GM12878 (cell line): ENCODE data around the gene STAM2. TPM values are rescaled to one million over a fixed set of nuclear protein-coding genes. Genes with fewer than 3 reads are reported as not detected.

Source experiments
- ATAC-seq: fragments of 200-7000 bp; cut with Tn5 transposase; 3 replicates; pipeline ENCODE4 v1.9.1; 2020; ENCODE audit warnings: mild to moderate bottlenecking, moderate library complexity
- BruUV-seq: library from RNA; stranded (reverse); fragments of 400-500 nt; replicated peaks from 2 replicates; lab custom pipeline; 2021; lab: Mats Ljungman, UMichigan
- CTCF ChIA-PET: fragments of 300-600 bp; sonication (Branson Sonifier 250); formaldehyde crosslinking; extraction: SDS; loops from one replicate; lab custom pipeline; 2021; ENCODE audit warnings: inconsistent platforms; lab: Yijun Ruan, JAX
- POLR2A ChIA-PET: fragments of 350-600 bp; formaldehyde crosslinking; extraction: SDS; loops from one replicate; lab custom pipeline; 2021; ENCODE audit warnings: inconsistent platforms; lab: Charles Lee
- RAD21 ChIA-PET: fragments of 300-600 bp; sonication (Branson Sonifier 250); formaldehyde crosslinking; loops from one replicate; lab custom pipeline; 2023; ENCODE audit warnings: antibody characterized with exemption; ENCODE audit not compliant: unreplicated experiment; lab: Charles Lee
- SMC1A ChIA-PET: fragments of 300-600 bp; sonication (Branson Sonifier 250); formaldehyde crosslinking; loops from one replicate; lab custom pipeline; 2023; ENCODE audit not compliant: unreplicated experiment, uncharacterized antibody; lab: Charles Lee
- DNase-seq: peaks from one replicate; pipeline ENCODE4 v3.0.0-alpha.2; 2011; ENCODE audit warnings: low read depth, low spot score
- FAIRE-seq: peaks from 3 replicates; lab custom pipeline; 2011; peaks lifted over from hg19 to GRCh38; lab: Jason Lieb, UNC
- H2AFZ ChIP-seq: 2 replicates; pipeline ENCODE4 v1.6.0; 2011; ENCODE audit warnings: low read depth, low read length, control low read depth; ENCODE audit not compliant: control insufficient read depth
- H3K27ac ChIP-seq: 2 replicates; pipeline ENCODE4 v1.5.1; 2011; ENCODE audit warnings: control low read depth; ENCODE audit not compliant: control insufficient read depth, insufficient read depth
- H3K27me3 ChIP-seq, 2 experiments: replicated peaks in 1 of 2; 2 replicates each; pipeline versions ENCODE4 v1.6.0 to v1.6.1; 2011; ENCODE audit warnings: low read length in 1 of 2; ENCODE audit not compliant: control insufficient read depth in 2 of 2, insufficient read depth in 2 of 2
- H3K36me3 ChIP-seq, 2 experiments: 2 replicates each; pipeline ENCODE4 v1.5.1; 2011; ENCODE audit warnings: low read length in 1 of 2; ENCODE audit not compliant: control insufficient read depth in 2 of 2, insufficient read depth in 2 of 2
- H3K4me1 ChIP-seq: 2 replicates; pipeline ENCODE4 v1.6.1; 2011; ENCODE audit warnings: mild to moderate bottlenecking, low read length, moderate library complexity, mixed read lengths; ENCODE audit not compliant: control insufficient read depth, insufficient read depth
- H3K4me2 ChIP-seq: 2 replicates; pipeline ENCODE4 v1.6.0; 2011; ENCODE audit warnings: control low read depth; ENCODE audit not compliant: control insufficient read depth, insufficient read depth
- H3K4me3 ChIP-seq: fragments of 200-600 bp; sonication (generic); 2 replicates; pipeline ENCODE4 v1.5.1; 2016
- H3K79me2 ChIP-seq: 2 replicates; pipeline ENCODE4 v1.6.0; 2011; ENCODE audit warnings: low read length; ENCODE audit not compliant: control insufficient read depth, insufficient read depth
- H3K9ac ChIP-seq: 2 replicates; pipeline ENCODE4 v1.8.0; 2011; ENCODE audit warnings: low read length, control low read depth, mixed read lengths; ENCODE audit not compliant: control insufficient read depth, insufficient read depth
- H3K9me3 ChIP-seq: replicated peaks from 3 replicates; pipeline ENCODE4 v1.5.1; 2011; ENCODE audit warnings: mild to moderate bottlenecking, low read length; ENCODE audit not compliant: control insufficient read depth, insufficient read depth
- H4K20me1 ChIP-seq: 2 replicates; pipeline ENCODE4 v1.6.0; 2011; ENCODE audit not compliant: control insufficient read depth, insufficient read depth
- CBX3 ChIP-seq: fragments of 200-600 bp; sonication (generic); IDR thresholded peaks from 2 replicates; pipeline ENCODE4 v1.6.1; 2016; ENCODE audit warnings: low read depth, borderline replicate concordance
- CREB1 ChIP-seq: IDR thresholded peaks from 2 replicates; pipeline ENCODE4 v1.6.1; 2012; ENCODE audit warnings: low read depth, mild to moderate bottlenecking, inconsistent platforms
- EGR1 ChIP-seq, 2 experiments: IDR thresholded peaks; 1 replicate in 1 of 2; 2 replicates in 1 of 2; pipeline ENCODE4 v1.6.1; 2011 to 2012; ENCODE audit warnings: low read depth in 2 of 2, low read length in 2 of 2, borderline replicate concordance in 1 of 2, mild to moderate bottlenecking in 1 of 2, moderate library complexity in 1 of 2
- EZH2 ChIP-seq: IDR thresholded peaks from 2 replicates; pipeline ENCODE4 v1.6.1; 2012; ENCODE audit warnings: low read depth, mild to moderate bottlenecking, control low read depth, inconsistent platforms, low read length, borderline replicate concordance; ENCODE audit not compliant: control insufficient read depth
- IKZF1 ChIP-seq: fragments of 450-650 bp; conservative IDR thresholded peaks from 2 replicates; pipeline ENCODE4 v1.6.1; 2017; ENCODE audit warnings: antibody characterized with exemption, mild to moderate bottlenecking
- IRF3 ChIP-seq: fragments of 450-650 bp; IDR thresholded peaks from 2 replicates; pipeline ENCODE4 v1.6.1; 2014; ENCODE audit warnings: mild to moderate bottlenecking
- MEF2B ChIP-seq: fragments of 450-650 bp; IDR thresholded peaks from 2 replicates; pipeline ENCODE4 v1.6.1; 2018; ENCODE audit warnings: mild to moderate bottlenecking, moderate library complexity; ENCODE audit not compliant: partially characterized antibody, poor library complexity, severe bottlenecking
- POLR2A ChIP-seq: IDR thresholded peaks from 2 replicates; pipeline ENCODE4 v1.6.1; 2011; ENCODE audit warnings: low read depth, mild to moderate bottlenecking, low read length
- SMAD5 ChIP-seq: IDR thresholded peaks from 2 replicates; pipeline ENCODE4 v1.6.1; 2016; ENCODE audit warnings: antibody characterized with exemption, low read depth
- SPI1 ChIP-seq: IDR thresholded peaks from 2 replicates; pipeline ENCODE4 v1.6.1; 2011; ENCODE audit warnings: low read depth, mild to moderate bottlenecking, low read length, moderate library complexity, borderline replicate concordance; ENCODE audit not compliant: insufficient read depth
- SUZ12 ChIP-seq: fragments of 200-600 bp; sonication (generic); IDR thresholded peaks from one replicate; pipeline ENCODE4 v1.6.1; 2018; ENCODE audit warnings: antibody characterized with exemption, mild to moderate bottlenecking; ENCODE audit not compliant: unreplicated experiment
- ZBED1 ChIP-seq: IDR thresholded peaks from 2 replicates; pipeline ENCODE4 v1.6.1; 2016; ENCODE audit warnings: borderline replicate concordance
- ZNF217 ChIP-seq: fragments of 450-650 bp; IDR thresholded peaks from 2 replicates; pipeline ENCODE4 v1.6.1; 2017; ENCODE audit warnings: antibody characterized with exemption, mild to moderate bottlenecking
- WGBS: methylation state at CpG from one replicate; pipeline ENCODE4 v1.1.6; 2016; ENCODE audit warnings: low lambda C conversion rate; ENCODE audit not compliant: insufficient replicate concordance, insufficient coverage; ENCODE audit errors: missing lambda C conversion rate; 5-methylcytosine and 5-hydroxymethylcytosine counted together
- in situ Hi-C: fragments of 300-500 bp; cut with MboI; formaldehyde crosslinking; loops from 9 replicates; pipeline ENCODE4 v1.14.3; 2018; ENCODE audit warnings: mixed read lengths
- intact Hi-C: fragments of 100-400 bp; cut with micrococcal nuclease; formaldehyde crosslinking; loops from one replicate; pipeline ENCODE4 v1.14.2; 2022; ENCODE audit not compliant: unreplicated experiment
- polyA plus RNA-seq, 11 experiments: library from polyadenylated mRNA; depleted of rRNA in 4 of 11; unstranded in 6 of 11; stranded (reverse) in 5 of 11; fragments of >200 nt; fragmentation: Nextera tagmentation in 4 of 11; fragmentation: Illumina TruSeq in 1 of 11; extraction: Ambion mirVana in 4 of 11; extraction: Trizol in 1 of 11; gene quantifications; 1 replicate in 1 of 11; 2 replicates in 10 of 11; pipeline versions ENCODE4 v1.2.1 to v1.2.3, GENCODE V29; 2011 to 2016; ENCODE audit warnings: inconsistent platforms in 2 of 11, missing spikeins in 2 of 11, low read depth in 1 of 11
- total RNA-seq, 4 experiments: library from RNA; depleted of rRNA in 3 of 4; stranded (reverse); fragments of >200 nt in 3 of 4; fragmentation: Illumina TruSeq in 1 of 4; extraction: Trizol in 1 of 4; gene quantifications; 2 replicates each; pipeline versions ENCODE4 v1.2.1 to v1.2.3, GENCODE V29; 2013 to 2021
- TF ChIP-seq, protein P1 (sequence below): fragments of 450-650 bp; IDR thresholded peaks from 2 replicates; pipeline ENCODE4 v1.6.1; 2016; ENCODE audit warnings: mild to moderate bottlenecking

STAM2 gene
- total and polyA plus RNA-seq, 10 of the 15 experiments (the other 5 are each of a cell fraction or from before 2014, with no cell fraction given): 4.4 to 21.6 (median 16.2) TPM

DNA sequence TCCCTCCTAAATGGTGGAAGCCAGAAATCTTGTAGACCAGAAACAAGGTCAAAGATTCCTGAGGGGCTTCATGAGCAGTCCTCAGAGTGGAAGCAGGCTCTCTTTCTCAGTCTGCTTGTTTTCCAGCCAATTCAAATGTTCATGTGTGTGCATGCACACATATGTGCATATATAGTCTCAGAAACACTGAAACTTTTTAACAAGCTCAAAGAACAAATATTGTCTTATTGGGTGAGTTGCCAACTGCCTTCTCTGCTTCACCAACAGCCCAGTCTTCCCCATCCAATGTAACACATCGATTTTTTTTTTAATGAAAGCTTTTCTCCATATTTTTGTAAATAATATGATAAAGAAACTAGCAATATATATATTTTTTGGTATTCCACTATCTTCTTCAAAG lies 80.4 kb downstream of the STAM2 start (continued):
- TF ChIP-seq IRF3 (no peak), IKZF1 (no peak), ZBED1 (no peak), POLR2A (no peak), SUZ12 (no peak), MEF2B (no peak), CBX3 (no peak), SMAD5 (no peak), ZNF217 (no peak), CREB1 (no peak), EZH2 (no peak)
- TF ChIP-seq, protein P1, sequence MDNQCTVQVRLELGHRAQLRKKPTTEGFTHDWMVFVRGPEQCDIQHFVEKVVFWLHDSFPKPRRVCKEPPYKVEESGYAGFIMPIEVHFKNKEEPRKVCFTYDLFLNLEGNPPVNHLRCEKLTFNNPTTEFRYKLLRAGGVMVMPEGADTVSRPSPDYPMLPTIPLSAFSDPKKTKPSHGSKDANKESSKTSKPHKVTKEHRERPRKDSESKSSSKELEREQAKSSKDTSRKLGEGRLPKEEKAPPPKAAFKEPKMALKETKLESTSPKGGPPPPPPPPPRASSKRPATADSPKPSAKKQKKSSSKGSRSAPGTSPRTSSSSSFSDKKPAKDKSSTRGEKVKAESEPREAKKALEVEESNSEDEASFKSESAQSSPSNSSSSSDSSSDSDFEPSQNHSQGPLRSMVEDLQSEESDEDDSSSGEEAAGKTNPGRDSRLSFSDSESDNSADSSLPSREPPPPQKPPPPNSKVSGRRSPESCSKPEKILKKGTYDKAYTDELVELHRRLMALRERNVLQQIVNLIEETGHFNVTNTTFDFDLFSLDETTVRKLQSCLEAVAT: no peak

DNA sequence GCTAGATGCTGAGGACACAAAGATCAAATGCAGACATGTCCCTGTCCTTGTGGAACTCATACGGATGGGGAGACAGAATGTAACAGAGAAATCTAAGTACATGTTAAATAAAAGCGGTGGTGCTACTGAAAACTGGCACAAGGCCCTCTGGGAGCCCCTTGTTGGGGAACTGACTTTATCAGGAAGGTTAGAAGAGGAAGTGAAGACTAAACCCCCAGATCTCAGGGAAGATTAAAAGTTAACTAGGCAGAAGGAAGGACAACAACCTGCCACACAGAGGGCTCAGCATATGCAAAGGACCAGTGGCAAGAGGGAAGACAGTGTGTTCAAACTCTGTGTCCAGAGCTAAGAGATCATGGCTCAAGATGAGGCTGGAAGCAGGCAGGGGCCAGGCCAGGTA lies 81.5 kb downstream of the STAM2 start:
- WGBS: 81% methylated on average over 2 of the region's 2 CpGs
- peak; percentile 14; the same call in 1 of the 2 replicates for TF ChIP-seq SPI1
- no peak for TF ChIP-seq EGR1 (IDR thresholded peaks at IDR 0.05; ENCODE audit: borderline replicate concordance in 1 of 2, low read depth in 2 of 2, low read length in 2 of 2)
- intact Hi-C loops: no loop called here
- Histone ChIP-seq H3K27ac (no peak overlapping the region), H3K9me3 (no peaks in the 10 kb centered on the region), H3K79me2 (0 out of 2 replicates have a peak, but pooled peaks cover 5% of the 10 kb centered on the region), H3K36me3 (no peaks in the 10 kb centered on the region), H3K4me2 (no peak overlapping the region), H3K9ac (no peak overlapping the region), H3K27me3 (peaks cover 0 to 3% of the 10 kb centered on the region in 2 experiments; a peak in 1 of 4 replicates), H4K20me1 (no peaks in the 10 kb centered on the region), H3K4me3 (no peak overlapping the region), H2AFZ (no peak overlapping the region), H3K4me1 (peaks cover 3% of the 10 kb centered on the region; the same call in 1 of the 2 replicates)
- in situ Hi-C loops: no loop called here
- ATAC-seq (no peak), DNase-seq (no peak), FAIRE-seq (no peak)
- SMC1A ChIA-PET: no interaction called here
- POLR2A ChIA-PET: no interaction called here
- RAD21 ChIA-PET: no interaction called here
- CTCF ChIA-PET: no interaction called here
- BruUV-seq: no TSS peak
